Lower leg skin (tissue), 3 donors: ENCODE results near the gene UBASH3B.

Source experiments
- POLR2A ChIP-seq, 2 donors: fragments of 450-650 bp; IDR thresholded peaks; one replicate each; pipeline ENCODE4 v1.6.1; 2016 to 2017; ENCODE audit warnings: antibody characterized with exemption in 2 of 2, mild to moderate bottlenecking in 1 of 2, moderate library complexity in 1 of 2
- TF ChIP-seq, protein P1 (sequence below), 3 donors: fragments of 450-650 bp; IDR thresholded peaks; one replicate each; pipeline ENCODE4 v1.5.1; 2016; ENCODE audit warnings: antibody characterized with exemption in 3 of 3, mild to moderate bottlenecking in 3 of 3, moderate library complexity in 2 of 3

DNA sequence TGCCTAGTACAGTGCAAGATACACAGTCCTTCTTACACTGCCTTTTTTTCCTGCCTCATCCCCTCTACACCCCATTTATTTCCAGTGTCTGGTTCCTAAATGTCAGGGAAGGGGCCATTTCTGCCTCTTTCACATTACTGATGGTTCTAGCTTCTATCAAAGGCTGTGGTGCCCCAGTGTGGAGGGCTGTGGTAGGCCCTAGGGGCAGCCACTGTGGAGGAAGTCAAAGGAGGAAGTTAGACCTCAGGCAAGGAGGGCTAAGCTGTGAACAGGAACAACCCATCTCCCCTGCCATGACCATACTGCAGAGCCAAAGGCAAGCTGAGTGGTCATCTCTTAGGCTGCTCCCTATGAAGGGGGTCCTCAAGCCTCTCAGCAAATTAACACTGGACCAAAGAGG lies 100.9 kb downstream of the UBASH3B start:
- TF ChIP-seq, protein P1, sequence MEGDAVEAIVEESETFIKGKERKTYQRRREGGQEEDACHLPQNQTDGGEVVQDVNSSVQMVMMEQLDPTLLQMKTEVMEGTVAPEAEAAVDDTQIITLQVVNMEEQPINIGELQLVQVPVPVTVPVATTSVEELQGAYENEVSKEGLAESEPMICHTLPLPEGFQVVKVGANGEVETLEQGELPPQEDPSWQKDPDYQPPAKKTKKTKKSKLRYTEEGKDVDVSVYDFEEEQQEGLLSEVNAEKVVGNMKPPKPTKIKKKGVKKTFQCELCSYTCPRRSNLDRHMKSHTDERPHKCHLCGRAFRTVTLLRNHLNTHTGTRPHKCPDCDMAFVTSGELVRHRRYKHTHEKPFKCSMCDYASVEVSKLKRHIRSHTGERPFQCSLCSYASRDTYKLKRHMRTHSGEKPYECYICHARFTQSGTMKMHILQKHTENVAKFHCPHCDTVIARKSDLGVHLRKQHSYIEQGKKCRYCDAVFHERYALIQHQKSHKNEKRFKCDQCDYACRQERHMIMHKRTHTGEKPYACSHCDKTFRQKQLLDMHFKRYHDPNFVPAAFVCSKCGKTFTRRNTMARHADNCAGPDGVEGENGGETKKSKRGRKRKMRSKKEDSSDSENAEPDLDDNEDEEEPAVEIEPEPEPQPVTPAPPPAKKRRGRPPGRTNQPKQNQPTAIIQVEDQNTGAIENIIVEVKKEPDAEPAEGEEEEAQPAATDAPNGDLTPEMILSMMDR (IDR thresholded peaks at IDR 0.05), result no peak
- no peak for TF ChIP-seq POLR2A (IDR thresholded peaks at IDR 0.05)
